DND-41 (cell line): ENCODE results near the gene GM2A.

ENCODE experiments used
- CTCF ChIP-seq: IDR thresholded peaks from 2 replicates; pipeline ENCODE4 v1.5.1; 2012; ENCODE audit warnings: borderline replicate concordance, low read length, moderate library complexity, mild to moderate bottlenecking; ENCODE audit not compliant: poor library complexity, severe bottlenecking; ENCODE audit errors: extremely low read depth
- EZH2 ChIP-seq: IDR thresholded peaks from 3 replicates; pipeline ENCODE4 v1.6.1; 2012; ENCODE audit warnings: borderline replicate concordance, low read depth, mild to moderate bottlenecking, moderate library complexity, low read length, inconsistent platforms; ENCODE audit not compliant: severe bottlenecking

GRCh38 chr5:151288180-151288579 is 35.2 kb downstream of the GM2A start:
- no peak for TF ChIP-seq CTCF
- TF ChIP-seq EZH2: no peak
